Gastroesophageal sphincter (tissue), 3 donors: ENCODE results near the gene ETFB.

ENCODE experiments used
- CTCF ChIP-seq, 4 experiments: fragments of 200-600 bp in 2 of 4; fragments of 450-650 bp in 2 of 4; sonication (generic) in 1 of 4; IDR thresholded peaks; one replicate each; pipeline ENCODE4 v1.5.1; 2017 to 2019; ENCODE audit warnings: antibody characterized with exemption in 4 of 4, mild to moderate bottlenecking in 2 of 4, moderate library complexity in 2 of 4
- EP300 ChIP-seq: sonication (generic); formaldehyde crosslinking; IDR thresholded peaks from one replicate; pipeline ENCODE4 v1.6.1; 2017; ENCODE audit warnings: antibody characterized with exemption, mild to moderate bottlenecking
- POLR2A ChIP-seq, 2 donors: fragments of 450-650 bp; IDR thresholded peaks; one replicate each; pipeline ENCODE4 v1.6.1; 2017; ENCODE audit warnings: antibody characterized with exemption in 2 of 2, mild to moderate bottlenecking in 2 of 2, moderate library complexity in 1 of 2
- POLR2AphosphoS5 ChIP-seq: sonication (generic); formaldehyde crosslinking; IDR thresholded peaks from one replicate; pipeline ENCODE4 v1.6.1; 2017; ENCODE audit warnings: antibody characterized with exemption

- TF ChIP-seq CTCF (IDR thresholded peaks at IDR 0.05): no peak
- no peak for TF ChIP-seq POLR2AphosphoS5
- TF ChIP-seq POLR2A (IDR thresholded peaks at IDR 0.05): no peak
- TF ChIP-seq EP300: no peak
Observed at GRCh38 chr19:51346742-51347141, 19.4 kb downstream of the ETFB start.
